HepG2 (cell line): ENCODE results near the gene KDM1B. TPM values are rescaled to one million over a fixed set of nuclear protein-coding genes. Genes with fewer than 3 reads are reported as not detected.

Source experiments
- BCLAF1 ChIP-seq: fragments of 450-650 bp; IDR thresholded peaks from 2 replicates; pipeline ENCODE4 v1.6.1; 2017; ENCODE audit warnings: mild to moderate bottlenecking
- HNF1B ChIP-seq: sonication (generic); formaldehyde crosslinking; IDR thresholded peaks from 2 replicates; pipeline ENCODE4 v1.5.1; 2020; ENCODE audit warnings: mild to moderate bottlenecking, moderate library complexity, missing genetic modification reagents
- HNF4G ChIP-seq, 2 experiments: sonication (generic) in 1 of 2; formaldehyde crosslinking in 1 of 2; IDR thresholded peaks; 2 replicates each; pipeline versions ENCODE4 v1.4.0 to v1.6.1; 2011 to 2020; ENCODE audit warnings: borderline replicate concordance in 2 of 2, low read depth in 2 of 2, mild to moderate bottlenecking in 2 of 2, low read length in 1 of 2, missing genetic modification reagents in 1 of 2, moderate library complexity in 1 of 2
- KAT8 ChIP-seq: IDR thresholded peaks from 2 replicates; pipeline ENCODE4 v1.6.1; 2016; ENCODE audit warnings: missing genetic modification reagents, missing compliant biosample characterization
- MTA3 ChIP-seq: sonication (generic); formaldehyde crosslinking; IDR thresholded peaks from 2 replicates; pipeline ENCODE4 v1.4.0; 2020; ENCODE audit warnings: missing genetic modification reagents
- NCOA2 ChIP-seq: sonication (generic); formaldehyde crosslinking; IDR thresholded peaks from 2 replicates; pipeline ENCODE4 v1.8.0; 2022; ENCODE audit warnings: inconsistent platforms
- RNF2 ChIP-seq: fragments of 450-650 bp; conservative IDR thresholded peaks from 2 replicates; pipeline ENCODE4 v1.6.1; 2016; ENCODE audit warnings: low read depth
- SMAD9 ChIP-seq: sonication (generic); formaldehyde crosslinking; IDR thresholded peaks from 2 replicates; pipeline ENCODE4 v1.5.1; 2020; ENCODE audit warnings: mild to moderate bottlenecking, missing genetic modification reagents
- TOE1 ChIP-seq: sonication (generic); formaldehyde crosslinking; IDR thresholded peaks from 2 replicates; pipeline ENCODE4 v1.4.0; 2020; ENCODE audit warnings: mild to moderate bottlenecking, missing genetic modification reagents
- ZFP82 ChIP-seq: sonication (generic); formaldehyde crosslinking; IDR thresholded peaks from 2 replicates; pipeline ENCODE4 v1.5.1; 2020; ENCODE audit warnings: mild to moderate bottlenecking, missing genetic modification reagents, borderline replicate concordance
- ZNF20 ChIP-seq: sonication (generic); formaldehyde crosslinking; IDR thresholded peaks from 2 replicates; pipeline ENCODE4 v1.4.0; 2020; ENCODE audit warnings: mild to moderate bottlenecking, moderate library complexity, missing genetic modification reagents
- ZNF317 ChIP-seq: sonication (generic); formaldehyde crosslinking; IDR thresholded peaks from 2 replicates; pipeline ENCODE4 v1.5.0; 2020; ENCODE audit warnings: mild to moderate bottlenecking, missing genetic modification reagents
- ZNF343 ChIP-seq: sonication (generic); formaldehyde crosslinking; IDR thresholded peaks from 2 replicates; pipeline ENCODE4 v1.4.0; 2020; ENCODE audit warnings: mild to moderate bottlenecking, missing genetic modification reagents
- ZNF414 ChIP-seq: sonication (generic); formaldehyde crosslinking; IDR thresholded peaks from 2 replicates; pipeline ENCODE4 v1.5.0; 2020; ENCODE audit warnings: missing genetic modification reagents
- ZNF431 ChIP-seq: sonication (generic); formaldehyde crosslinking; IDR thresholded peaks from 2 replicates; pipeline ENCODE4 v1.9.0; 2022; ENCODE audit warnings: missing genetic modification reagents, low read depth, mild to moderate bottlenecking, borderline replicate concordance
- ZNF564 ChIP-seq: sonication (generic); formaldehyde crosslinking; IDR thresholded peaks from 2 replicates; pipeline ENCODE4 v1.8.1; 2023; ENCODE audit warnings: mild to moderate bottlenecking, missing genetic modification reagents
- ZNF597 ChIP-seq: sonication (generic); formaldehyde crosslinking; IDR thresholded peaks from 2 replicates; pipeline ENCODE4 v1.5.0; 2020; ENCODE audit warnings: missing genetic modification reagents
- ZNF841 ChIP-seq: sonication (generic); formaldehyde crosslinking; IDR thresholded peaks from 2 replicates; pipeline ENCODE4 v1.8.1; 2023; ENCODE audit warnings: missing genetic modification reagents, borderline replicate concordance
- polyA plus RNA-seq, 8 experiments: library from polyadenylated mRNA; depleted of rRNA in 3 of 8; stranded (reverse) in 7 of 8; unstranded in 1 of 8; fragments of >200 nt; fragmentation: Illumina TruSeq in 4 of 8; extraction: Trizol in 4 of 8; gene quantifications; 2 replicates each; pipeline versions ENCODE4 v1.2.1 to v1.2.3, GENCODE V29; 2011 to 2016; ENCODE audit warnings: low read depth in 4 of 8, missing spikeins in 1 of 8, mixed read lengths in 1 of 8; ENCODE audit not compliant: insufficient read depth in 1 of 8
- total RNA-seq, 5 experiments: library from RNA; depleted of rRNA; stranded (reverse); fragments of >200 nt; fragmentation: Illumina TruSeq; extraction: Trizol; gene quantifications; 2 replicates each; pipeline ENCODE4 v1.2.3, GENCODE V29; 2016; ENCODE audit warnings: low read depth in 1 of 5
- TF ChIP-seq, protein P1 (sequence below): sonication (generic); formaldehyde crosslinking; IDR thresholded peaks from 2 replicates; pipeline ENCODE4 v1.5.0; 2020; ENCODE audit warnings: mild to moderate bottlenecking, missing genetic modification reagents
- TF ChIP-seq, protein P2 (sequence below): sonication (generic); formaldehyde crosslinking; IDR thresholded peaks from 2 replicates; pipeline ENCODE4 v1.5.0; 2020; ENCODE audit warnings: missing genetic modification reagents

KDM1B gene
- total and polyA plus RNA-seq, 2 of the 13 experiments (the other 11 are each of a cell fraction or from before 2014, with no cell fraction given), result 9.8 to 13.2 TPM

DNA sequence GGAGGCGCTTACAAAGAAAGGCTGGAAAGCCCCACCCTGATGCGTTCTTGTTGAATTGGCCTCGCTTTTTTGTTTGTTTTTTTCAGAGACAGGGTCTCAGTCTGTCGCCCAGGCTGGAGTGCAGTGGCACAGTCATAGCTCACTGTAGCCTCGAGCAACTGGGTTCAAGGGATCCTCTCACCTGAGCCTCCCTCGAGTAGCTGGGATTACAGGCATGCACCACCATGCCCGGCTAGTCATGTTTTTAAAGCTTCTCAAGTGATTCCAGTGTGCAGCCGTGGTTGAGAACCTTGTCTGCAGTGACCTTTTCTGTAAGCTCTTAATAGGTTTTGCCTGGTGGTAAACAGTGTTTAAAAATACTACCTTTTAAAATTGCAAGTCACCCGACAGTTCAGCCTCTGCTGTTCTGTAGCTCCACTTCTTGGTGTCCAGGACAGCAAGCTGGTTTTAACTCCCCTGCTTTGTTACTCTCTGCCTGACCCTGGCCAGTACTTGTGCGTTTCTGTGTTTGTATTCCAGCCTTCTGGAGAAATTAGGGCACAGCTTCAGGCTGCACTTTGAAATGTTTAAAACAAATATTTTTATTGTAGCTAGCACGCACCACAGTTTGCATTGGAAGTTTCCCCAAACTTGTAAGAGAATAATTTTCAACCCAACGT lies 54.4 kb downstream of the KDM1B start (continued):
- TF ChIP-seq ZNF431 (CRISPR knock-in tag) (no peak), RNF2 (no peak), ZNF20 (CRISPR knock-in tag) (no peak), KAT8 (CRISPR knock-in tag) (no peak), ZNF317 (CRISPR knock-in tag) (no peak), ZNF414 (CRISPR knock-in tag) (peak; percentile 49; the same call in 1 of the 2 replicates), SMAD9 (CRISPR knock-in tag) (no peak), TOE1 (CRISPR knock-in tag) (no peak), ZNF841 (CRISPR knock-in tag) (no peak), ZNF597 (no peak), ZNF564 (CRISPR knock-in tag) (no peak), HNF4G (IDR thresholded peaks at IDR 0.05; ENCODE audit: borderline replicate concordance, low read depth, low read length) (no peak), HNF4G (CRISPR knock-in tag; IDR thresholded peaks at IDR 0.05; ENCODE audit: borderline replicate concordance, low read depth) (no peak), BCLAF1 (no peak), ZNF343 (no peak), ZFP82 (CRISPR knock-in tag) (no peak), HNF1B (CRISPR knock-in tag) (peak; percentile 22; the same call in 1 of the 2 replicates), NCOA2 (CRISPR knock-in tag) (no peak), MTA3 (CRISPR knock-in tag) (no peak)
- TF ChIP-seq, protein P1, sequence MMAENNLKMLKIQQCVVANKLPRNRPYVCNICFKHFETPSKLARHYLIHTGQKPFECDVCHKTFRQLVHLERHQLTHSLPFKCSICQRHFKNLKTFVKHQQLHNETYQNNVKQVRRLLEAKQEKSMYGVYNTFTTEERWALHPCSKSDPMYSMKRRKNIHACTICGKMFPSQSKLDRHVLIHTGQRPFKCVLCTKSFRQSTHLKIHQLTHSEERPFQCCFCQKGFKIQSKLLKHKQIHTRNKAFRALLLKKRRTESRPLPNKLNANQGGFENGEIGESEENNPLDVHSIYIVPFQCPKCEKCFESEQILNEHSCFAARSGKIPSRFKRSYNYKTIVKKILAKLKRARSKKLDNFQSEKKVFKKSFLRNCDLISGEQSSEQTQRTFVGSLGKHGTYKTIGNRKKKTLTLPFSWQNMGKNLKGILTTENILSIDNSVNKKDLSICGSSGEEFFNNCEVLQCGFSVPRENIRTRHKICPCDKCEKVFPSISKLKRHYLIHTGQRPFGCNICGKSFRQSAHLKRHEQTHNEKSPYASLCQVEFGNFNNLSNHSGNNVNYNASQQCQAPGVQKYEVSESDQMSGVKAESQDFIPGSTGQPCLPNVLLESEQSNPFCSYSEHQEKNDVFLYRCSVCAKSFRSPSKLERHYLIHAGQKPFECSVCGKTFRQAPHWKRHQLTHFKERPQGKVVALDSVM (CRISPR knock-in tag), result peak; percentile 82
- TF ChIP-seq, protein P2, sequence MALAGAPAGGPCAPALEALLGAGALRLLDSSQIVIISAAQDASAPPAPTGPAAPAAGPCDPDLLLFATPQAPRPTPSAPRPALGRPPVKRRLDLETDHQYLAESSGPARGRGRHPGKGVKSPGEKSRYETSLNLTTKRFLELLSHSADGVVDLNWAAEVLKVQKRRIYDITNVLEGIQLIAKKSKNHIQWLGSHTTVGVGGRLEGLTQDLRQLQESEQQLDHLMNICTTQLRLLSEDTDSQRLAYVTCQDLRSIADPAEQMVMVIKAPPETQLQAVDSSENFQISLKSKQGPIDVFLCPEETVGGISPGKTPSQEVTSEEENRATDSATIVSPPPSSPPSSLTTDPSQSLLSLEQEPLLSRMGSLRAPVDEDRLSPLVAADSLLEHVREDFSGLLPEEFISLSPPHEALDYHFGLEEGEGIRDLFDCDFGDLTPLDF, result no peak
